HG02840 (cell line): ENCODE data around the gene MRPL24.

Source experiments
- ATAC-seq: cut with Tn5 transposase; IDR thresholded peaks from one replicate; pipeline ENCODE4 v1.9.1; 2021; ENCODE audit warnings: mild to moderate bottlenecking, moderate library complexity, moderate number of reproducible peaks; ENCODE audit not compliant: unreplicated experiment, low FRiP score

Gene MRPL24

DNA sequence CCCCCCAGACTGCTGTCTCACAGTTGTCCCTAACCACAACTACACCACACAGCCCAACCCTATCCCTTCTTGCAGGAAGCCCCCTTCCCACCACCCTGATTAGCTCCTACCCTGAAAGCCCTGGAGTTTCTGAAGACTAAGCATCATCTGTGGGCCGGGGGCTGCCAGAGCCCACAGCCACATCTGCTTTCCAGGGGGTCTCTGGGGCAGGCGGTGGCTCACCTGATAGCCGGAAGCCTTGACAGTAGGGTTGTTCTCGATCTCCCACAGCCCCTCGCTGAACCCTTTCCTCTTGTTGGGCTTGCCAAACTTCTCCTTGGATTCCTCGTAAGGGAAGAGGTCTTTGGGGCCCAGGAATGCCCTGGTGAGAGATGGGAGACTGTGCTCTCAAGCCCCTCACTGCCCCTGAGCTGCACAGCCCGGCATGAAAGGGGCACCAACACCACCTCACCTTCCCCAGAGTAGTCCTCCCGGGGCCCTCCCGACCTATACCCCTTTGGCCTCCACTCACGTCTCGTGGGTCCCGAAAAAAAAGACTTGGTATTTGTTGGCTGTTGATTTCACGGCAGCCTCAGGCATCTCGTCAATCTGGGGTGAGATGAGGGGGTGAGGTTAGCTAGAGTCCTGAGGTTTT lies 4.0 kb upstream of the MRPL24 start:
- no peak for ATAC-seq

DNA sequence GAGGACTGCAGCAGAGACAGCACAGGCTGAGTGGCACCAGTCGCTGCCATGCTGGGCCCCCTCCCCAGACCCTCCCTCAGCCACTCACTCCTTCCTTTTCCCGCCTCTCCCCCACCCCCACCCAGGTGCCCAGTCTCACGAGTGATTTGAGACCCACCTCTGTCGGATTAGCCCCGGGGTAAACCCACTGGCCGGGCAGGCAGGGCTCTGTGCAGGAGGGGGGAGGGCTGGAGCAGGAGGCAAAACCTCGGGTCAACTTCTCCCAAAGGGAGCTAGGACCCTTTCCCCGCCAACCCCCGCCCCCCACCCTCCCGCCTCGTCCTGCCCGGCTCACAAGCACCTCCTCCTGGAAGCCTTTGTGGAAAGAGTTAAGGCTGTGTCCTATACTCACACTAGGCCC lies 3.5 kb upstream of the MRPL24 start:
- ATAC-seq = no peak

DNA sequence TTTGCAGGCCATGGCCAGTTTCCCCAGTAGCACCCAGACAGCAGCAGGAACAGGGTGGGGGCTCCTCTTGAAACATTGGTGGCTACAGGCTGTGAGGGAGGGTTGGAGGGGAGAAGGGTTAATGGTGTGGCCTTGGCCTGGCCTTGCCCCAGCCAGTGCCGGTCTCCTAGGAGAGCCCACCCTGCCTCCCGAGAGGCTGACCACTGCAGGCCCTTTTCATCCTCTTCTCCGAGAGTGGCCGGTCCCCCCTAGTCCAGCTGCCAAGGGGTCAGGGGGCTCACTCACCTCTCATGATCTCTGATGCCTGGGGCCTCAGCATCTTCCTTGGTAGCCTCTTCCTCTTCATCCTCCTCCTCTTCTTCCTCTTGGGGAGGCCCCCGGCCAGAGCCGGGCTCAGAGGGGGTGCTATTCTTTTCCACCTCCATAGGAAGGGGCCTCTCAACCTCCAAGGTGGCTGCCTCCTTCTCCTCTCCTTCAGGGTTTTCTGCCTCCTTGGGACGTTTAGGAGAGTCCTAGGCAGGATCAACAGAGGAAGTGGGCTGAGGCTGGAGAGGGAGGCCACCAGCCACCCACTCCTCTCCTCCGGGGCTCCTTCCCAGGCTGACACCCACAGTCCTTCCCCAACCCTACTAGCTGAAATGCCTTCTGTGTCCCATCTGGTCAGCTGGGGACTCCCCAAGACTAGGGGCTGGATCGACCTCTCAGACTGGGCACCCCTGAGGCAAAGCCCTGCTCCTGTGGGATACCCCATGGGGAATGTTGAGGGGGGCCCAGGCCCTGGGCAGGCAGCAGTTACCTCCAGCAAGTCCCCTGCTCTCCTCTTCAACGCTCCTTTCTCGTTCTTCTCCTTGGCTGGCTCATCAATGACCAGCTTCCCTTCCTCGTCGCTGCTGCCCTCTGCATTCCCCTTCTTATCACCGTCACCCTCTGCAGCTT lies 2.7 kb upstream of the MRPL24 start:
- no peak for ATAC-seq

DNA sequence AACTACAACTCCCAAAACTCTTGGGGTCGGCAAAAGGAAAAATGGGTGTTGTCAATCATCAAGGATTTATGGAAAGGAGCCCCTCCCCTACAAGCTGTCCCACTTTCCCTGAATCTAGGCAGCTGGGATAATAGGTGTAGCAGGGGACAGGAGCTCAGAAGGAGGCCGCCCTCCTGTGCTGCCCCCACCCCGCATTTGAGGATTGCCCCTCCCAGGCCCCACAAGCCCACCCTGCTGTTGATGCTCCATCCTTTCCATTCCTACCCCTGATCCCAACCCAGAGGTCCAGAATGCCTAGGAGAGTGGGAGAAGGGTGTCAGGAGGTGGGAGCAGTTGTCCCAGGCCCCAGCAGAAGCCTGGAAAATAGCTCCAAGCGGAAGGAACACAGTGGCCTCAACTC lies 1.9 kb upstream of the MRPL24 start:
- no peak for ATAC-seq

DNA sequence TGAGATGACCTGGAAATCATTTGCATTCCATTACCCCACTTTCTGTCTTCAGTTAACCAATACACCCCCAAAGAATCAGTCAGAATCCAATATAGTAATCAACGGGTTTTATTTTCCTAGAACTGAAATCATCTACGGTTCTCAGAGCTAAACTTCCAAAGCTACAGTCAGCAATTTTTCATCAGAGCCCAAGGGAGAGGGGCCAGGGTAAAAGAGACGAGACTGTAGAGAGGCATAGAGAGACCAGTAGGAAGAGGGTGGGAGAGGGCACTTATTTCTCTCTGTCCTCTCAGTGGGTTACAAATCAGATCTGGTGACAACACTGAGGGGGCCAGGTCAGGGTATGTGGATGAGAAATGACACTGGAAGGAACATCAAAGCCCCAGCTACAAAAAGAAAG lies 1.1 kb upstream of the MRPL24 start:
- no peak for ATAC-seq

DNA sequence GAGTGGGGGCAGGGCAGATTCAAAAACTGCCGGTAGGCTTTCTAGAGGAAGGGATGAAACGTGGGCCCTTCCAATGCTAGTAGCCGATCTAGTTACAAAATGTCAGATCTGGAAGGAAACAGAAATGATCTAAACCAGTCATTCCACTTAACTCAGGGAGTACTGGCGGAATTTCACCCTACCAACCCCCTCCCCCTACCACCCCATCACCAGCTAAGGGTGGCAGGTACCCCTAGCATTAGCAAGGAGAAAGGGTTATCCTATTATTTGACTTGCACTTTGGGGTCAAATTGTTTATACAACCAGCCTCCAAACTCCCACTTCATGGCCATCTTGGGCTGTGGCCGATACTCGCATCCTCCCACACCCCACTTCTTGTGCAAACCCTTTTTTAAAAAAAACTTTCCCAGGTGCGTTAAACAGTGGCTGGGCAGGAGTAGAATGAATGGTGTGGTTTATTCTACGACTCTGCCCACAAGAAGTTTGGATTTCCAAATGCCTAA lies 644 bp upstream of the MRPL24 start:
- no peak for ATAC-seq

DNA sequence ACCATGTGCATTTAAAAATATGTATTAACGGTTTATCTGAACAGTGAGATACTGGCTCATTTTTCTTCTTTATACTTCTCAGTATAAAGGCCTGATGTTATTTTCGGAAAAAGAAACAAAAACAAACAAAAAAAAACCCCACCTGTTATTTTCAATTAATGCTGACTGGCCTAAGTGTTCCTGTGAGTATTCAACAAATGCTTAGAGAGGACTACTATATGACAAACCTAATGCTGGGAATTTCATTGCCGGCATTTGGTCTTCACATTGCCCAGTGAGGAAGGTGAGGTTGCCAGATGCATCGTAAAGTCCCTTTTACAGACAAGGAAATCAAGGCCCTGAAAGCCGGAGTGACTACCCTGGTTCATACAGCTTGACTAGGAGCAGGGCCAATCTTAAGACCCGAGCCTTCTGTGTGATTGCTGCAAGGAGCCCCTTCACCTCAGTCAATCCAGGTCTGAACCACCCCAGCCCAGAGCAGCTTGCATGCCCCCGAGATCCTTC lies 599 bp downstream of the MRPL24 start:
- ATAC-seq = no peak

DNA sequence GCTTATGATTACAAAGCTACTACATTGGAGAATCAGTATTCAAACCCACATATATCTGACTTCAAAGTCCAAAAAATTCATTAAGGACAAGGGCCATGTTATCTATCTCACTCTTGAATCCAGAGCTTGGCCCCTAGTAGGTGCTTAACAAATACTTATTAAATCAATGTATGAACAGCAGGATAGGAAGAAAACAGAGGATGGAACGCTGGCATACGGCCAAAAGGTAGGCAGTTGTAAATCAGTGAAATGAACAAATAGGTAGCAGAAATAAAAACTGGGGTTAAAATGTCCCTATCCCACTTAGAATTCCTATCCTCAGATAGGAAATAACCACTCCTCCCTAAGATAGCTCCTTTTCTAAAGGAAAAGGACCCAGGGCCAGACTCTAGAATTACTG lies 2.0 kb downstream of the MRPL24 start:
- no peak for ATAC-seq

DNA sequence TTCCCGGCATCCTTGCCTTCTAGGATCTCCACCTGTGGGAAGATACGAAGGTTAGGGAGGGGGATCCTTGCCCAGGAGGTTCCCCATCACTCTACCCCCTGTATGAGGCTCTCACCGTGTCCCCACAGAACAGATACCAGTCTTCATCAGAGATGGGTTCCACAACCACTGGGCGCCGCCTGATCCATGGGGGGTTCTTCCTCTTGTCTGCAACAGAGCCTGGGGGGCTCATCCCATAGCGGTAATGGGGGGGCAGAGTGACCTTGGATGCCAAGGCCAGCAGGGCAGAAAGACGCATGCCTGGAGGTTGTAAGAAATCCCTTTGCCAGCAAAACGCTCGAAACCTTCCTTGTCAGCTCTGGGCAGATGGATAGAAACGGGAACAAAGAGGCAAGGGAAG lies 2.5 kb downstream of the MRPL24 start:
- no peak for ATAC-seq

DNA sequence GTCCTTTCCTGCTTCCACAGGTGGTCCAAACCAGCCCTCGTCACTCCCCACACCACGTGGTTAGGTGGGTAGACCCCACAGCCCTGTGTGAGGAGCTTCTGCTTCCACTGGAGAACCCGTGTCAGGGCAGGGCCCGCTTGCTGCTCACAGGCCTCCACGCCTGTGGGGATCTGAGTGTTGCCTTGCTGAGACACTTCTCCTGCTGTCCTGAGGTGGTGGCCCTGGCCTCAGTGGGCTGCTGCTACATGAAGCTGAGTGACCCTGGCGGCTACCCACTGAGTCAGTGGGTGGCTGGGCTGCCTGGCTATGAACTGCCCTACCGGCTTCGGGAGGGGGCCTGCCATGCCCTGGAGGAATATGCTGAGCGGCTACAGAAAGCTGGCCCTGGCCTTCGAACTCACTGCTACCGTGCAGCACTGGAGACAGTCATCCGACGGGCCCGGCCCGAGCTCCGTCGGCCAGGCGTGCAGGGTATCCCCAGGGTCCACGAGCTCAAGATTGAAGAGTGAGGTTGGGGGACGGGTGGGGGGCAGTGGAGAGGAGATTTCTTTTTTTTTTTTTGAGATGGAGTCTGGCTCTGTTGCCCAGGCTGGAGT lies 6.8 kb downstream of the MRPL24 start:
- ATAC-seq = no peak

DNA sequence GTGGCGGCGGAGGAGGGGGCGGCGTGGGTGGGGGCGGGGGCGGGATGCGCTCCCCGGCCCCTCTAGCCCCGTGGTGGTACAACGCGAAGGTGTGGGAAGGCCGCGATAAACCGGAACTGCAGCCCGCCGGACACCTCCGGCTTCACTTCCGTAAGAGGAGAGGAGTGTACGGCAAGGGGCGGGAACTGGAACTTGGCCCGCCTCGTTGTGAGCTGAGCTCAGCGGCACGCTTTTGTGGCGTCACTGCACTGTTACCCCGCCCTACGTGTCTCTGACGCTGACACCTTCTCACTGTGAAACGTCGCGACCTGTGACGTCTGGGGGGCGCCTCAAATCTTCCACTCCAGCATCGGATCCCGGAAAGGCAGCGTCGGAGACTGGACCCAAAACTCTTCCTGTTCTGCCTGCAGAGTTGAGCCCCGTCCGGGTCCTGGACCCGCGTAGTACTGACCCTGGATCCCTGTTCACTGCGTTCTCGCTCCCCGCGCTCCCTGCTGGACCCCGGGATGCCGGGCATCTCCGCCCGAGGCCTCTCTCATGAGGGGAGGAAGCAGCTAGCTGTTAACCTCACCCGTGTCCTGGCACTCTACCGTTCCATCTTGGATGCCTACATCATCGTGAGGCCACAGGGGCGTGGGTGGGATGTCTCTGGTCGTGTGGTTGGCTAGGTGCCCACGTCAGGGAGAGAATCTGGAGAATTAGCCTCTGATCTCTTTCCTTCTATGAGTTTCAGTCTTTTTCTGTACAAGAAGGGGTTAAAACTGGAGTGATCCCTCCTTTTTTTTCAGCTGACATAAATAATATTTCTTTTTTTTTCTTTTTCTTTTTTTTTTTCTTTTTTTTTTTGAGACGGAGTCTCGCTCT lies 12.1 kb downstream of the MRPL24 start, which contains the start of gene ISG20L2:
TSS of gene ISG20L2 (minus strand) at position 168 of the 864 bp plus-strand sequence. CDS start 1,114 bp downstream, outside the sequence.
- peak; percentile 84 for ATAC-seq

DNA sequence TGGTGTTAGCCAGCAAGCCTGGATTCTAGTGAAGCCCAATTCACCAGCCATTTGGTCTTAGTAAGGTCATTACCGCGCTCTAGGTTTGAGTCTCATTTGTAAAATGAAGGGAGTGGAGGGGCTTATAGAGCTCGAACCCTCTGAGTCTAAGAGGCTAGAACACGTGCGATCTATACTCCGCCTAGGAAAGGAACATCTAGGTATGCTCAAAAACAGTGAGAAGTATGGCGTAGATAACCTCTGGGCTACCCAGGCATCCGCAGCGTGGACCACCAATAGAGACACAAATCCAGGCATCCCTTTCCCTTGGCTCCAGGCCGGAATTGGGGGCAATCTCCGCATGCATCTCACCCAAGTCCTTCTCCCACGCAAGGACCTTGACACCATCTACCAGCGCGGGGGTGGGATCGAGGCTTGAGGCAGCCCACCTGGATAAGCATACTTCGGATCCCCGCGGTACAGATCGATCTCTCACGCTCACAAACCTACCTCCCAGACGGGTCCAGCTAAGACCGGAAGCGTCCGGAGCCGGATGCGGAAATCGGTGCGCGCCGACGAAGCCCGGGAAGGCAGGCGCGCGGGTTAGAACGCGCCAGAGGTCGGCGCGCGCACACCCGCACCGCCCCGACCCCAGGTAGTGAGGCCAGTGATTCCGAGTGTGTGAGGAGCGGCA lies 12.8 kb downstream of the MRPL24 start, which contains the start of gene METTL25B:
TSS of gene METTL25B (plus strand) at position 544 of the 673 bp plus-strand sequence. CDS start 636 bp downstream, outside the sequence.
- peak; percentile 53 for ATAC-seq

DNA sequence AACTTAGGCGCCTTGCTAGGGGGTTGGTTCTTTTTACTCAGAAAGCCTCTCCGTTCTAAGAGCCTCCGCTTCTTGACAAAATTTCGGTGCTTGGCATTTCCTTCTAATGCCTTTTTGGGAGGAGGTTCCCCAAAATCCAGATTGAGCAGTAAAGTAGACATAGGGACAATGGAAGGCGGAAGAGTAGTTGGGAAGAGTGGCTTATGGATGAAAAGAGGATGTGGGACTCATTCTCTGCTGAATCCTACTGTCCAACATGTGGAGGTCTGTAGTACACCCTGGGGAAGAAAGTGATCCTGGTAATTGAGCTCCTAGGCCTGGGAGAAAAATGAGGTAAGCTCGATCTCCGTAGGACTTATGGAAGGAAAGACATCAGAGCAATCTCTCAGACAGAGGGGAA lies 13.4 kb downstream of the MRPL24 start:
- ATAC-seq = no peak

DNA sequence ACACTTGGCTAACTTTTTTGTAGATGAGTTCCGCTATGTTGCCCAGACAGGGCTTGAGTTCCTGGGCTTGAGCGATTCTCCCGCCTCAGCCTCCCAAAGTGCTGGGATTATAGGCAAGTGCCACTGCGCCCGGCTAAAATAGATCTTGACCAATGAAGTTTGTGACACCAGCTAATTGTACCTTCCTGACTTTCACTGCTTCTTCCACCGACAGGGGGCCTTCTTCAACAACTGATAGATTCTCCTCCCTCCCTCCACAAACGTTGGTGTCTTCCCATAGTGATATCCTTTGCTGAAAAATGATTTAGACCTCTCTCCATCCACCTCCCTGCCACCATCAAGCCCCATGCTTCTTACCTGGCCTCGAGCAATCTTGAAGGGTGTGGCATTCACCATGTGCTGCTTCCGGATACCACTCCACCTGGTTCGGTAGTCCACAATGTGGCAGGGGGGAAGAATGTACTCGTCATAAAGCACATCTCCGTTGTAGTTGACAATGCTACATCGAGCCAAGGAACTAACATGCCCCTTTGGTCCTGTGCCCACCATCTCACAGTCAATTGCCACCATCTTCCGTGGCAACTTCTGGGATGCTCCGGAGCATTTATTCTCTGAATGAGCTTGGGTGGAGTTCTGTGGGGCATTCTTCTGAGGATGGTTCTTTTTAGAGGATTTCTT lies 14.2 kb downstream of the MRPL24 start:
- no peak for ATAC-seq

DNA sequence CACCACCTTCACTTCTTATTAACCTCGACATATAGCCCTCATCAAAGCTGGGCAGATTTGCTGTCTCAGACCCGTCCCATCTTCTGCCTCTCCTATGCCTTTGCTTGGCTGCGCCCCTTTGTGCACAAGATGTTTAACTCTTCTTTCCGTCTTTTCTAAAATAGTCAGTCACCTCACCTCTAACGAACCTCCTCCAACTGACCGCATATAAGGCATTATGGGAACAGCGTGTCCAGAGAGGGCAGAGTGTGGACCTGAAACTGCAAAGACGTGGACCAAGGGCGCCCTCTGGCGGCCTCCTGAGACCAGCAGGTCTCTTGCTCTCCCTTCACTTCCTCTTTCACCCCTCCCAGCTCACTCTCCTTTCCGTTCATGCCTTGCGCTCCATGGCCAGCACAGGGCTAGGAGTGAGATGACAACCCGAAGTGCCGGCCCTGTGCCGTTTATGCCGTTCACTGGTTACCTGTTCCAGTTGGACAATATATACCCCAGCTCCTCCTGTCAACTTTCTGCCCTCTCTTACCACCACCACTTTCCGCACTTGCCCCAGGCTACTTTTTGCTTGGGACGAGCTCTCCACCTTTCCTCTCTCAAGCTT lies 15.1 kb downstream of the MRPL24 start:
- ATAC-seq = no peak

DNA sequence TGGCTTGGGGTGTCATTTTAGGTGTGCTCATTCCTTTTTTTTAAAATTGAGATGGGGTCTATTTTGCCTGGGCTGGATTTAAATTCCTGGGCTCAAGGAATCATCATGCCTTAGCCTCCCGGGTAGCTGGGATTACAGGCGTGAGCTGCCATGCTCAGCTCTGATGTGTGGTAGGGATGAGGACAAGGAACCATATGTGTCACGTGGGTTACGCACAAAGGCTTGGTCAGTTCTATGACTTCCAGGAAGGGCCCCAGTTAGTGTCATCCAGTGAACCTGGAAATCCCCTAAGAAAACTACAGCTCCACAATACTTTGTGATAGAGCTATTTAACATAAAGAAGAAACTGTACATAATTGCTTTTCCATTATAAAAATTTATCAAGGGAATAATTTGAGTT lies 19.4 kb downstream of the MRPL24 start:
- ATAC-seq = no peak

DNA sequence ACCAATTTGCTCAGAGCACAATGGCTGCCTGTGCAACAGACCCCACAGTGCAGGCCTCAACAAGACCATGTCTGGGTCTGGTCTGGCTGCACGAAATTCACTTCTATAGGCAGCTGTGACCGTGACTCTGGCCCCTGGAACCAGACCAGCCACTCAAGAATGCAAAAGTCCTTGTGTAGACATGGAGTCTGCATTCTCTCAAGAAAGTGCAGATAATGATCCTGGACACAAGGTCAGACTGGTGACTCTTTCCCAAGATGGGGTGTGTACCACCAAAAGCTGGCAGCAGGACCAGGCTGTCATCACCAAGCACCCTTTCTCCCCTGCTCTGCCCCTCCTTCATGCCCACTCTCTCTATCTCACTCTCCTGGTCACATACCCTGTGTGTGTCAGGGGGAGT lies 19.8 kb downstream of the MRPL24 start:
- ATAC-seq = no peak

DNA sequence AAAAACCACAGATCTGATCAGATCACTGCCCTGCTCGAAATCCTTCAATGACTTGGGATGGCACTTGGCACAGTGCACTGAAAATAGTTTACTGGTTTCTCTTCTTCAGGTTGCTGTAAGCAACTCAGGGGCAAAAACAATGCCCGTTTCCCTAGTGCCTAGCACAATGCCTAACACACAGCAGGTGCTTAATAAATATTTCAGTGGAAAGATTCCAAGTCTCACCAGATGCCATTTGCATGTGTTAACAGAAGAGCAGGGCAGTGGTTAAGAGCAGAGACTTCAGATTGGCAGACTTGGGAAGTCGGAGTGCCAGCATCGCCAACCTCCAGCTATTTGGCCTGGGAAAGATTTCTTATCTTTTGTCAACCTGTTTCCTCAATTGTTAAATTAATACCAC lies 23.5 kb downstream of the MRPL24 start:
- ATAC-seq = no peak
